Psoas muscle (tissue), 8 donors: ENCODE measurements around the gene PACRG. TPM values are rescaled to one million over a fixed set of nuclear protein-coding genes. Genes with fewer than 3 reads are reported as not detected.

Experiments
- ATAC-seq, 4 donors: fragments of 200-7000 bp; cut with Tn5 transposase; one replicate each; pipeline ENCODE4 v1.9.1; 2020; ENCODE audit warnings: moderate library complexity in 3 of 4, mild to moderate bottlenecking in 2 of 4
- DNase-seq, 2 donors: peaks; one replicate each; pipeline ENCODE4 v3.0.0-alpha.2; 2020
- H3K27ac ChIP-seq: fragments of 200-600 bp; one replicate; pipeline ENCODE4 v1.8.0; 2022
- H3K27me3 ChIP-seq, 3 donors: fragments of 200-600 bp in 1 of 3; one replicate each; pipeline versions ENCODE4 v1.6.1 to v1.8.0; 2013 to 2022; ENCODE audit warnings: low read length in 2 of 3, mild to moderate bottlenecking in 2 of 3, moderate library complexity in 1 of 3; ENCODE audit not compliant: insufficient read depth in 3 of 3
- H3K36me3 ChIP-seq, 2 donors: fragments of 200-600 bp in 1 of 2; one replicate each; pipeline versions ENCODE4 v1.6.1 to v1.8.0; 2013 to 2022; ENCODE audit warnings: low read depth in 1 of 2, mild to moderate bottlenecking in 1 of 2, moderate library complexity in 1 of 2; ENCODE audit not compliant: insufficient read depth in 1 of 2
- H3K4me1 ChIP-seq: fragments of 200-600 bp; one replicate; pipeline ENCODE4 v1.8.0; 2022
- H3K4me3 ChIP-seq: fragments of 200-600 bp; one replicate; pipeline ENCODE4 v1.8.0; 2022; ENCODE audit warnings: mild to moderate bottlenecking
- H3K9me3 ChIP-seq: fragments of 200-600 bp; one replicate; pipeline ENCODE4 v1.8.0; 2022
- WGBS, 3 donors: extraction: QIAGEN DNeasy Blood & Tissue Kit; methylation state at CpG; one replicate each; pipeline versions ENCODE4 v1.1.6 to v1.1.7; 2013; 5-methylcytosine and 5-hydroxymethylcytosine counted together
- intact Hi-C, 2 donors: fragments of 100-400 bp; cut with DNase I; formaldehyde crosslinking; loops; one replicate each; pipeline versions ENCODE4 v1.11.0 to v1.14.2; 2022
- polyA plus RNA-seq, 3 donors: library from polyadenylated mRNA; stranded (reverse); fragments of 200-250 nt; gene quantifications; one replicate each; pipeline ENCODE4 v1.2.3, GENCODE V29; 2013
- total RNA-seq, 4 donors: library from RNA; stranded (reverse); fragmentation: NEBNext Ultra II Directional in 2 of 4; extraction: Animal tissue kit (Norgen Biotek cat#: 25700) in 2 of 4; gene quantifications; one replicate each; pipeline versions ENCODE4 v1.2.1 to v1.2.4, GENCODE V29; 2021 to 2023
- TF ChIP-seq, protein P1 (sequence below): fragments of 200-600 bp; IDR thresholded peaks from one replicate; pipeline ENCODE4 v1.8.0; 2022; ENCODE audit warnings: antibody characterized with exemption
- donor health status: healthy with polysubstance abuse.
- donor health status: DM: no; HTN: no; CAD: no; lungs with moderate emphysema.
- donor health status: Bipolar disorder and iron deficiency.
- donor health status: healthy.
- donor health status: DM: yes; HTN: yes; CAD: no.
- donor health status: DM: no; HTN: no; CAD: no.
- donor health status: DM: no; HTN: no; CAD: no.
- donor health status: DM: yes; HTN: yes; CAD: no.

PACRG gene
- total and polyA plus RNA-seq, 7 donors = 0.17 to 3.1 (median 1.8) TPM

DNA sequence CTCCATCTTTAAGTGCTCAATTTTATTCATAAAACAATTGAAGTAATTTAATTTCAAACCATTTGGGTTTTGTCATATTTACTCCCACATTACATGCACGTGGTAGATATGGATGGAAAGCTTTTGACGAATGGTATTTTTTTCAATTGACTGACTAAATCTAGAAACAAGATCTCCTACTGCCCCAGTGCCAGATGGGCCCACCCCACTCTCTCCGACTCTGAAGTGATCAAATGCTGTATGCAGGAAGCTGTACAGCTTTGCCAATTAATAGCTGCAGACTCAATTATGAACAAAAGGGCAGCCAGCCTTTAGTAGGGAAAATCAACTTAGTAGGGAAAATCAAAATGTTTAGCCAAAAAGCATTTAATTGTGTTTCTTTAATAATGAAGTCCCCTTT, 46.2 kb downstream of the PACRG start:
- Histone ChIP-seq H3K27ac (no peak overlapping the region), H3K9me3 (no peaks in the 10 kb centered on the region), H3K4me3 (no peak overlapping the region), H3K4me1 (no peaks in the 10 kb centered on the region), H3K27me3 (peaks cover 0 to 4% (median 0%) of the 10 kb centered on the region in 3 donors), H3K36me3 (no peaks in the 10 kb centered on the region)
- intact Hi-C loops = no loop called here
- DNase-seq (no peak), ATAC-seq (no peak)
- TF ChIP-seq, protein P1, sequence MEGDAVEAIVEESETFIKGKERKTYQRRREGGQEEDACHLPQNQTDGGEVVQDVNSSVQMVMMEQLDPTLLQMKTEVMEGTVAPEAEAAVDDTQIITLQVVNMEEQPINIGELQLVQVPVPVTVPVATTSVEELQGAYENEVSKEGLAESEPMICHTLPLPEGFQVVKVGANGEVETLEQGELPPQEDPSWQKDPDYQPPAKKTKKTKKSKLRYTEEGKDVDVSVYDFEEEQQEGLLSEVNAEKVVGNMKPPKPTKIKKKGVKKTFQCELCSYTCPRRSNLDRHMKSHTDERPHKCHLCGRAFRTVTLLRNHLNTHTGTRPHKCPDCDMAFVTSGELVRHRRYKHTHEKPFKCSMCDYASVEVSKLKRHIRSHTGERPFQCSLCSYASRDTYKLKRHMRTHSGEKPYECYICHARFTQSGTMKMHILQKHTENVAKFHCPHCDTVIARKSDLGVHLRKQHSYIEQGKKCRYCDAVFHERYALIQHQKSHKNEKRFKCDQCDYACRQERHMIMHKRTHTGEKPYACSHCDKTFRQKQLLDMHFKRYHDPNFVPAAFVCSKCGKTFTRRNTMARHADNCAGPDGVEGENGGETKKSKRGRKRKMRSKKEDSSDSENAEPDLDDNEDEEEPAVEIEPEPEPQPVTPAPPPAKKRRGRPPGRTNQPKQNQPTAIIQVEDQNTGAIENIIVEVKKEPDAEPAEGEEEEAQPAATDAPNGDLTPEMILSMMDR = no peak
- WGBS, 3 donors = 67 to 71% (median 67%) methylated on average over 3 of the region's 3 CpGs

DNA sequence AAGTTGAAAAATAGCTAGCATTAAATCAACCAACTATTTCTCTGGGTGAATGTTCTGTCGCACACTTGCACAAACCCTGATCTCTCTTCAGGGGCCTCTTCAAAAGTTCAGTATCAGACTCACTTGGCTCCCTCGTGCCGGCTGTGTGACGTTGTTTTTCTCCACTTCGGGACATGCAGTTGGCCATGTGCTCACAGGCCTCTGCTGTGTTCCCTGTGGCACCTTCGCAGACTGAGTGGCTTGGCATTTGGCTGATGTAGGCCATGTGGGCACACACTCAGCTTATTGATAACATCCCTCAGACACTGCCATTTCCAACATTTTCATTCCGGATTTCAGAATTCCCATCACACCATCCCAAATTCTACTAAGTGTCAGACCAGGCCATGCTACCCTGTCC, 49.3 kb downstream of the PACRG start:
- H3K36me3 ChIP-seq = no peaks in the 10 kb centered on the region
- H3K27me3 ChIP-seq = no peaks in the 10 kb centered on the region
- ATAC-seq (no peak), DNase-seq (no peak)
- H3K4me1 ChIP-seq = no peaks in the 10 kb centered on the region
- intact Hi-C loops = no loop called here
- peaks cover 15% of the 10 kb centered on the region for H3K9me3 ChIP-seq
- TF ChIP-seq, protein P1 = no peak
- no peak overlapping the region for H3K27ac ChIP-seq
- no peak overlapping the region for H3K4me3 ChIP-seq
- 69 to 77% (median 72%) methylated on average over 7 of the region's 7 CpGs for WGBS, 3 donors

DNA sequence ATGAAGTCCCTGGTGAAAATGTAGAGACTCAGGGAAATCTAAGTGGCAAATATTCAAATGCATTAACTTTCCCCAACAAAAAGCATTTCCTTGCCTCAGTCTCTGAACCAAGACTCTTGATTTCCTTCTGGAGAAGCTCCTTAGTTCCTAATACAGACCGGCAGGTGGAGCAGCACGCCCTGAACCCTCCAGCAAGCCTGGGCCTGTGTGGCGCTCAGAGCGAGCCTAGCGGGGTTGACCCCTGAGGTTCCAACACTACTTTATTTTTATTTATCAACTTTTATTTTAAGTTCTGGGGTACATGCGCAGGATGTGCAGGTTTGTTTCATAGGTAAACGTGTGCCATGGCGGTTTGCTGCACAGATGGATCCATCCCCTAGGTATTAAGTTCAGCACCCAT, 50.8 kb downstream of the PACRG start:
- DNase-seq (no peak), ATAC-seq (no peak)
- H3K4me3 ChIP-seq = no peak overlapping the region
- H3K36me3 ChIP-seq = no peaks in the 10 kb centered on the region
- H3K27me3 ChIP-seq = no peaks in the 10 kb centered on the region
- WGBS, 3 donors = 96 to 97% (median 97%) methylated on average over 8 of the region's 8 CpGs
- no peaks in the 10 kb centered on the region for H3K4me1 ChIP-seq
- no peak overlapping the region for H3K27ac ChIP-seq
- TF ChIP-seq, protein P1 = no peak
- H3K9me3 ChIP-seq = peaks cover 20% of the 10 kb centered on the region
- intact Hi-C loops = no loop called here

DNA sequence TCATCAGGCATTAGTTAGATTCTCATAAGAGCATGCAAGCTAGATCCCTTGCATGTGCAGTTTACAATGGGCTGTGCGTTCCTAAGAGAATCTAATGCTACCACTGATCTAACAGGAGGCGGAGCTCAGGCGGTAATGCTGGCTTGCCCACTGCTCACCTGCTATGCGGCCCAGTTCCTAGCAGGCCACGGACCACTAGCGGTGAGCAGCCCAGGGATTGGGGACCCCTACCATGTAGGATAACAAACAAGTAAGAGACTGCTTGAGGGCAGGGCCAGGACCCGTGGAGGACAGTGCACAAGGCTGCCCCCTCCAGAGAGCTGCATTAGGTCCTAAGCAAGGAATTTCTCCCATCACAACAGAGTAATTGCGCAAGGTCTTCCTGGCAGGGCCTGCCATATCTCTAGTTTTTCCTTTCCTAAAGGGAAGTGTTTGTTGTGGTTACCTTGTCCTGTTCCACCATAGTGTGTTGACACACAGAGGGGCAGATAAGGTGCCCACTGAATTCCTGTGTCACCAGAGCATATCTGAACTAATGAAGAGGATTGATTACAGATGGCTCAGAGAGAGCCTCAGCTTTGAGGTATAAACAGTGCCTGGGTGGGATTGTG, 58.0 kb downstream of the PACRG start:
- Histone ChIP-seq H3K4me1 (no peaks in the 10 kb centered on the region), H3K36me3 (no peaks in the 10 kb centered on the region), H3K27ac (no peak overlapping the region), H3K9me3 (peaks cover 21% of the 10 kb centered on the region), H3K4me3 (no peak overlapping the region), H3K27me3 (no peaks in the 10 kb centered on the region)
- ATAC-seq (no peak), DNase-seq (no peak)
- intact Hi-C loops = no loop called here
- 92 to 94% (median 94%) methylated on average over 8 of the region's 8 CpGs for WGBS, 3 donors
- TF ChIP-seq, protein P1 = no peak
